HPDE6-E6E7 (cell line): Measurements from ENCODE around the gene UVSSA.
"Not testable (repeated sequence)": the region's sequence is repeated elsewhere in the genome, so short reads cannot be mapped to it uniquely, and the experiment has no call there.

ENCODE experiments used
- DNase-seq: peaks from one replicate; pipeline ENCODE4 v3.0.0; 2011; ENCODE audit warnings: missing footprints; ENCODE audit errors: extremely low spot score

Gene UVSSA

DNA sequence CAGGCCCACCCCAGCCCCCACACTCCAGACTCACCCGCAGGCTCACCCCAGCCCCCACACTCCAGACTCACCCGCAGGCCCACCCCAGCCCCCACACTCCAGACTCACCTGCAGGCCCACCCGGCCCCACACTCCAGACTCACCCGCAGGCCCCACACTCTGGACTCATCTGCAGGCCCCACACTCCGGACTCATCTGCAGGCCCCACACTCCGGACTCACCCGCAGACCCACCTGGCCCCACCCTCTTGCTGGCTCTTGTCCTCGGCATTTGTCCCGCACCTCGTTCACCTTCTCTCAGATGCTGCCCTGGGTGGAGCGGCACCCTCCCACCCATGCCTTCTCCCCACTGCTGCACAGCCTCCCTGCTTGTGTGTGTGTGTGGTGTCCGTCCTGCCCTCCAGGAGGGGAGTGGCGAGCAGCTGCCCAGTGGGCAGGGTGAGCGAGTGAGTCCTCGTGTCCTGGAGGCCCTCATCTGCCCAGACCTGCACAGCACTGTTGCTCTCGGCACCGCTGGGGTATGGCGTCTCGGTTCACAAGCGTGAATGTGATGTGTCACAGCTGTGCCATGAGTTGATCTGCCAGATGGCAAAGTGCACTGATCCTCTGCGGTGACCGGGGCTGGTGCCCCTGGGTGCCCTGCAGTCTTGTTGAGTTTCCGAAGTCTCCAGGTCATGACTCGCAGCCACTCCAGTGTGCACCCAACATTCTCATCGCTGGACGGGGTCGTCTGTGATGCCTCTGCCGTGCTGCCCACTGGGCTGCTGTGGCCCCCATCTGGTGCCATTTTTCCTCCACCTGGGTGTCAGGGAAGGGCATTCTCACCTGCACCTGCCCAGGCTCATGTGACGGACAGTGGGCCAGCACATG lies 29.6 kb upstream of the UVSSA start:
- no peak for DNase-seq

DNA sequence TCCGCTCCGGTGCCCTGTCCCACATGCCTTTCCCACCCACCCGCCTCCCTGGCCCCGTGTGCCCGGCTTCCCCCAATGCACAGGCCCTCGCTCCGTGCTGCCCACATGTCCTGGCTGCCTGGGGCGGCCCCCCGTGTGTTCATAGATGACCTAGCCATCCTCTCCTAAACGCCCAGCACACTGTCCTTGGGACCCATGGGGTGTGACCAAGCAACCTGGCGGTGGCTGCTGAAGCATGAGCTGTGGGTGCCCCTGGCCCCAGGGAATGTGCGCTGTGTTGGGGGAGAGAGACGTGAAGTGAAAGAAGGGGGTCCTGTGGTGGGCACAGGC lies 29.0 kb upstream of the UVSSA start:
- no peak for DNase-seq

DNA sequence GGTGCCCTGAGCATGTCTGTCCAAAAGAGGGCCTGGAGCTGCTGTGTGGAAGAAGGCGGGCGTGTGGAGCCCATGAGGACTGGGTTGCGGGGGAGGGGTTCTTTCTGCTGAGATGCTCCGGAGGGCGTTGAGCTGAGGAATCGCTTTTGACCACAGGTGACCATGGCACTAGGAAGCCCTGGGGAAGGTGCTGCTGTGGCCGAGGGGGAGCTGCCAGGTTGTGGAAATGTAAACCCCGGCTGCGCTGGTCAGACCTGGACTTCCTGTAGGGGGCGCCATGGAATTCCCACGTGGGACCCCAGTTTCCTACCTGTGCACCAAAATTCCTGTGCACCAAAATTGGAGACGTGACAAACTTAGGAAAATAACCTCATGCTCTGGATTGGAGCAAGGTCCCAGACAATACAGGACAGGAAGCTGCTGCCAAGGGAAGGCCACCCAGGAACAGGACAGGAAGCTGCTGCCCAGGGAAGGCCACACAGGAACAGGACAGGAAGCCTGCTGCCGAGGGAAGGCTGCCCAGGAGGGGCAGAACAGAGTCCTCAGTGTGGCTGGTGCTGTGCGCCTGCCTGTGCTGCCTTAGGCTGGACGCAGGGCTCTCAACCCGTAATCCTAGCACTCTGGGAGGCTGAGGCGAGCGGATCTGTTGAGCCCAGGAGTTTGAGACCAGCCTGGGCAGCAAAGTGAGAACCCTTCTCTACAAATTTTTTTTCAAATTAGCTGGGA lies 28.4 kb upstream of the UVSSA start:
- DNase-seq, result no peak

DNA sequence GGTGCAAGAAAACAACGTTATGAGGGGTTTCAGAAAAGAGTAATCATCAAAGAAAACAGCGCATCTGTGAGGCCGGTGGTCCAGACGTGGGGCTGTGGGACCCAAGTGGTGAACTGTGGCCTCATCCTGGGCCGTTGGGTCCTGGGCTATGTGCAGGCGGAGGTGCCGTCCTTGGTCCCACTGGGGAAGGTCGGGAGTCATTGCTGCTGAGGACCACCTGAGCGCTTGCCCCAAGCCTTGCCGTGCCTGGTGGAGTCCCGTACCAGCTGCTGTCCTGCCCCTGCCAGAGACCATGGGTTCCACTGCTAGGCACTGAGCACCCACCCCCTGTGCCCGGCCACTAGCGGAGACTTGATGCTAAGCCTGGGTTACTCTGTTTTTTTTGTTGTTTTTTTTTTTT lies 25.5 kb upstream of the UVSSA start:
- DNase-seq, result no peak

DNA sequence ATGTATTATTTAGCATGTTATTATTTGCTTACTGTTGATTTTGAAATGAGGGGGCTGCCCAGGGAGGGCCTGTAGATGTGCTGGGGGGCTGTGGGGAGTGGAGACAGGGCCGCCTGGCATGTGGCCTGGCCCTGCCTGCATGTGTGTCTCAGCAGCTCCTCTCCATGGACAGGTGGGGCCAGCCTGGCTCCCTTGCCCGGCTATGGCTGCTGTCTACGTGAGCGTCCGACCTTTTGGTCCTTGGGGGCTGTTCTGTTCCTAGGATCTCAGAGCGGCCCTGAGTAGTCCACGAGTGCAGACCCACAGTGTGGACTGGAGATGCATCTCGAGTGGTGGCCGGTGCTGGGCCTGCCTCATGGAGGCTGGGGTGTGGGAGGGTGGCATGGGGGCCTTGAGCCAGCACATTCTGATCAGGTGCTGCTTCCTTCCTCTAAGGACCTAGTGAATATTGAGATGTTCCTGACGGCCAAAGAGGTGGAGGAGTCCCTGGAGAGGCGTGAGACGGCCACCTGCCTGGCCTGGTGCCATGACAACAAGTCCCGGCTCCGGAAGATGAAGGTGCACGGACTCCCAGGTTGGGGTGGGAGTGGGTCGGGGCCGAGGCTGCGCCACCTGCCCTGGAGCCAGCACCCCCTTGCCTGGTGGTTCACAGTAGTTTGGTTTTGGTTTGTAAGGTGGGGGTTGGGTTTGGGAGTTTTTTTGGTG lies 24.9 kb upstream of the UVSSA start:
- DNase-seq, result no peak

DNA sequence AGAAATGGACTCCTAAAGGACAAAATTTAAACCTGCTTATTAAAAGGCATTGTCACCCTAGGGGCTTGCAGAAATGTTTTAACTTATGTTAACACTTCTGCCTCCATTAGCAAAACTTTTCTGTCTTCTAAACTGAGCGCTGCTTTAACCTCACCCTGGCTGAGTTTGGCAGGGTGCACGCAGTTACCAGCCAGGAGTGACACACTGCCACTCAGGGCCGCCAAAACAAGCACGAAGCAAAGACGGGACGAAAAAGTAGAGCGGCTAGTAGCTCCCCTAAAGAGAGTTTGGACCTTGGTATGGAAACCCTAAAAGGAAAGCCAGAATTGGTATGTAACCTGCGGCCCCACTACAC lies 23.8 kb upstream of the UVSSA start:
- no peak for DNase-seq

DNA sequence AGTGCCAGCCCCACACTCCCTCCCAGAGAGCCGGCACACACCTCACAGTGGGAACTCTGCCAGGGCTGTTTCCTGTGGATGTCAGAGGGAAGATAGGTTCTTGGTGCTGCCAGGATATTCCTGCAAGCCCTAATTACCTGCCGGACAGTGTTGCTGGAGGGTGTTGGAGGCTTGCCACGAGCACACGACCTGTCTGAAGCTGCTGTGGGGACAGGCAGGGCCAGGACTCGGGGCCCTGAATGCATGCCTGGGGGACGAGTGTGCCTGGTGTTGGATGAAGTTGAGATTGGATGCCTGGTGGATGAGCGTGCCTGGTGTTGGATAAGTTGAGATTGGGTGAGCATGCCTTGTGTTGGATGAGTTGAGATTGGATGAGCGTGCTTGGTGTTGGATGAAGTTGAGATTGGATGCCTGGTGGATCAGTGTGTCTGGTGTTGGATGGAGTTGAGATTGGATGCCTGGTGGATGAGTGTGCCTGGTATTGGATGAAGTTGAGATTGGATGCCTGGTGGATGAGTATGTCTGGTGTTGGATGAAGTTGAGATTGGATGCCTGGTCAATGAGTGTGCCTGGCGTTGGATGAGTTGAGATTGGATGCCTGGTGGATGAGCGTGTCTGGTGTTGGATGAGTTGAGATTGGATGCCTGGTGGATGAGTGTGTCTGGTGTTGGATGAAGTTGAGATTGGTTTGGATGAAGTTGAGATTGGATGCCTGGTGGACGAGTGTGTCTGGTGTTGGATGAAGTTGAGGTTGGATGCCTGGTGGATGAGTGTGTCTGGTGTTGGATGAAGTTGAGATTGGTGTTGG lies 23.2 kb upstream of the UVSSA start:
- DNase-seq, result no peak

DNA sequence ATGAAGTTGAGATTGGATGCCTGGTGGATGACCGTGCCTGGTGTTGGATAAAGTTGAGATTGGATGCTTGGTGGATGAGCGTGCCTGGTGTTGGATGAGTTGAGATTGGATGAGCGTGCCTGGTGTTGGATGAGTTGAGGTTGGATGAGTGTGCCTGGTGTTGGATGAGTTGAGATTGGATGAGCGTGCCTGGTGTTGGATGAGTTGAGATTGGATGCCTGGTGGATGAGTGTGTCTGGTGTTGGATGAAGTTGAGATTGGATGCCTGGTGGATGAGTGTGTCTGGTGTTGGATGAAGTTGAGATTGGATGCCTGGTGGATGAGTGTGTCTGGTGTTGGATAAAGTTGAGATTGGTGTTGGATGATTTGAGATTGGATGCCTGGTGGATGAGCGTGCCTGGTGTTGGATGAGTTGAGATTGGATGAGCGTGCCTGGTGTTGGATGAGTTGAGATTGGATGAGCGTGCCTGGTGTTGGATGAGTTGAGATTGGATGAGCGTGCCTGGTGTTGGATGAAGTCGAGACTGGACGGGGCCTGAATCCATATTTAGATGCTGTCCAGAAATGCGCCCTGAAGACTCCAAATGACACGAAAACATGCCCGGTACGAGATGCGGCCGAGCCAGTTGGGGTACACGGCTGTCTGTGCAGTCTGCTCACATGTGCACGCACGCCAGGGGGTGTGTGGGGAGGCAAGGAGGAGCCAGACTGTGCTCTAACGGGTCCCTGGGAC lies 22.4 kb upstream of the UVSSA start:
- DNase-seq, result not testable (repeated sequence)

DNA sequence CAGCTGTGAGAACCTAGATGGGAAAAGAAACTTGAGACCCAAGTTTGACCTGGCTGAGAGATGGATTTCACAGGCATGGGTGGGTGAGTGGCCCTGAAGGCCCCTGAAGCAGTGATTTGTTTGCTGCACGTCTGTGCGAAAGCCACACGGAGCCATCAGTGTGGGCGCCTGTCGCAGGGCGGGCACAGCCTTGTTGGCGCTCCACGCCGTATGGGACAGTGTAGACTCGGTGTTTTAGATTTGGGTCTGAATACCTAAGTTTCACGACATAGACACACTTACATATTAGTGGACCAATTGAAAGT lies 21.9 kb upstream of the UVSSA start:
- DNase-seq, result no peak

DNA sequence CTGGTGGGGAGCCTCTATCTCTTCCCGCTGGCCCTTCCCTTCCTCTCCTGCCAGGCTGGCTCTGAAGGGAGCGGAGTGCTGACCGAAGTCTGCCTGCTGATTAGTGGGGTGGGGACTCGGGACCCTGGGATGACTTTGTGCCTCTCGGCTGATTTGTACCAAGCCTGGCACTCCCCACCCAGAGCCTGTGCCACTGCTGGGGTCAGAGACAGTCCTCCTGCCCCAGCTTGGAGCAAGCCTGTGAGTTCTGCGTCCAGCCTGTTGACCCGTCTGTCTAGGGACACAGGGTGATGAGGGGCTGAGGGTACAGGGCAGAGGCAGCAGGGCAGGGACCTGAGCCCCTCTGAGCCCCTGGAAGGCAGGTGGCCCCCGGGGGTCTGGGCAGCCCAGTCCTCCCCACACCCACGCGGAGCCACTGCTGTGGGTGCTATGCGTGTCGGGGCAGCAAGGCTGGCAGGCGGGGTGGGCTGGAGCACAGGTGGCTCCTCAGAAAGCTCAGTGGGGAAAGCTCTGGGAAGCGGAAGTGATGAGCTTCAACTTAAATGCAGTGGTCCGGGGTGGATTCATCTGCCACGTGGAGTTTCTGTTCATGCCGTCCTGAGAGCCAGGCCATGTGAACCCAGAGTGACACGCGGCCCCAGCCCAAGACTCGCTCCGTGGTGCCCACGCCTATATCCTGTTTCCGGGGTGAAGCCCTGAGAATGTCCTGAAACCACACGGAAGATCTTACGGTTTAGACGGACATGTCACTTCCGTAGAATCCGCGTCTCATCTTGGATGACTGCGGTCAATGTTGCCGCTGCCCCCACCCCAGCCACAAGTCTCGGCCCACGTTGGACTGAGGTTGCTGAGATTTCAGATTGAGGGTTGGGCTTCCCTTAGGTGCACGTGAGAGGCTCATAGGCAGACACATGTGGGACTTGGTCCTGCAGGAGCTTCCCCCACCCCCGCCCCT lies 21.1 kb upstream of the UVSSA start:
- no peak for DNase-seq

DNA sequence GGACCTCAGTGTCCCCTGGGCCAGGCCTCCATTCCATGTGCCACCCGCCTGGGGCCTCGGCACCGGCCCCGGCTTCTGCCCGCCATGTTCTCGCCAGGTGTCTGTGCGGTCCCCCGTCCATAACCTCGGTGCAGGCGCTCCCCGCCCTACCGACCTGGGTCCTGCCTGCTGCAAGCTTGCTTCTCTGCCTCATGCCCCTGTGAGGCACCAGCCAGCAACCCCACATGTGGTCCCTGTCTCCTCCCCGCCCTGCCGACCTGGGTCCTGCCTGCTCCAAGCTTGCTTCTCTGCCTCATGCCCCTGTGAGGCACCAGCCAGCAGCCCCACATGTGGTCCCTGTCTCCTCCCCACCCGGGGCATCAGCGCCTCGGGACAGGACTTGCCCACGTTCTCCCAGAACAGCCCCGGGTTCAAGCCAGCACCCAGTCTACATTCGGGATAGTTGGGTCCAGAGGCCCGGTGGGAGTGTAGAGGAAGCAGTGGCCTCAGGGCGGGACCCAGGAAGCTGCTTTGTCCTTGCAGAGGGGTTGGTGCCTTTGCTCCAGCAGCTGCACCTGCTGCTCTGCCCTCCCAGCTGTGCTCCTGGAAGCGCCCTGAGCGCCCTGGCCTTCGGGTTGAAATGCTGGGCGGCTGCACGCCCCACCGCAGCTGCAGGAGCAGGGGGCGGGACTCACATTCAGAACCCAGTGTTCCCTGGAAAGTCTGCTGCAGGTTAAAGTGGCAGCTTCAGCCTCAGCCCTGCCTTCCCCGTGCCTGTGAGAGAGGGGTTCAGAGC lies 20.1 kb upstream of the UVSSA start:
- DNase-seq, result no peak

DNA sequence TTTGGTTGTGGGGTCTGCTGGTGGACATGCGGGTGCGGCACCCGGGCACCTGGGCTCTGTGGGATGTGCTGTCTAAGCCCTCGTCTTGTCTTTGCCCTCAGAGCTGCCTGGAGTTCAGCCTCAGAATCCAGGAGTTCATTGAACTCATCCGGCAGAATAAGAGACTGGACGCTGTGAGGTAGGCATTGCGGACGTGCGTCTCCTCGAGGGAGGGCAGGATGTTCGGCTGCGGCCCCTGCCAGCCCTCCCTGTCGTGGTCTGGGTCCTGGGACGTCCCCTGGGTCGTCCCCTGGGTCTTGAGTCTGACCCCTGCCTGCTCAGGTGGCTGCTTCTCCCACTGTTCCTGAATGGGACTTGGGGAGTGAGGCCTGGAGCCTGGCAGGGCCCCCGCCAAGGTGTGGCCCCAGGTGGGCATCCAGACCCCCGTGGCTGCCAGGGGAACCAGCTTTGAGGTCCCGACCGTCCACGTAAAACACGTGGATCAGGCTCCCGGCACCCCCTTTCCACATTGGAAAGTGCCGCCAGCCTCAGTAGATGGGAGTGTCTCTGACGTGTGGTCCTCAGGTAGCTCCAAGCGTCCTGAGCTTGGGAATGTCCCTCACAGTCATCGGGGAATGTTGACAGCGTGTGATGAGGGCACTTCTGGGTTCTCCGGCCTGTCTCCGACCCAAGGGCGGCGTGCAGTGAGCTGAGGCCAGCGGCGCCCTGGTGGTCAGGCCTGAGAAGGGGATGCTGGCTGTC lies 19.3 kb upstream of the UVSSA start:
- no peak for DNase-seq

DNA sequence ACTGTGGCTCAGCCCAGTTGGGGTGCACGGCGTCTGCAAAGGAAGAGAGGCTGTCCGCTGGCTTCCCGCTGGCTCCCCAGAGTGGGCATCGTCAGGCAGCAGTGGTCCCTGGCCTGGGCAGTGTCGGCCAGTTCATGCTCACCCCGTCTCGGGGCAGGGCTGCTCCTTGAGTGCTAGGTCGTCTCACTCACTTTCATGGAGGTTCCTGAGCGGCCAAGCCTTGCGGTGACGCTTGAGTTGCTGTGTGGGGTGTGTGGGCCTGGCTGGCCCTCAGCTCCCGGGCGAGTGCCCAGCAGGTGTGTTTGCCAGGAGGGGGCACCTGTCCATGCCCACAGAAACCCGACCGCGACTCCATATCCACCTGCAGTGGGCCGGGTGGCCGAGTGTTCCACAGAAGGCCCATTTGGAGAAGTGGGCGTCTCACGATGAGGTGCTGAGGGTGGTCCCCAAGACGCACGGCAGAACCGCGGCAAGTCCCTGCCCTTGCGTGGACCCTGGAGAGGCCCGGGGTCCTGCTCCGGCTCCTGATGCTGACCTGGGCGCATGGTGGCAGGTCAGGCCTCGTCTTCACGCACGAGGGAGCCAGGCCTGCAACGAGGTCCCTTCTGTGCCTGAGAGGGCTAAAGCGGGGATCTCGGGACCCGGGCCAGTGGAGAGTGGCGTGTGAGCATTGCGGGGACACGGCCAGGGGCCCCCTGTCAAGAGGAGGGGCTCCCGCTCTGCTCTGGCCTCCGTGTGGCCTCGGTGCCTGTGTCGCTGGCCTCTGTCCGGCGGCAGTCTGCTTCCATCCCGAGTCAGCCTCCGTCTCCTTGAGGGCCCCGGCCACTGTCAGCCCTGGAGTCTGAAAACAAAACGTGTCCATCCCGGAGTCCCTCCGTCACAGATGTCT lies 18.5 kb upstream of the UVSSA start:
- DNase-seq, result no peak

DNA sequence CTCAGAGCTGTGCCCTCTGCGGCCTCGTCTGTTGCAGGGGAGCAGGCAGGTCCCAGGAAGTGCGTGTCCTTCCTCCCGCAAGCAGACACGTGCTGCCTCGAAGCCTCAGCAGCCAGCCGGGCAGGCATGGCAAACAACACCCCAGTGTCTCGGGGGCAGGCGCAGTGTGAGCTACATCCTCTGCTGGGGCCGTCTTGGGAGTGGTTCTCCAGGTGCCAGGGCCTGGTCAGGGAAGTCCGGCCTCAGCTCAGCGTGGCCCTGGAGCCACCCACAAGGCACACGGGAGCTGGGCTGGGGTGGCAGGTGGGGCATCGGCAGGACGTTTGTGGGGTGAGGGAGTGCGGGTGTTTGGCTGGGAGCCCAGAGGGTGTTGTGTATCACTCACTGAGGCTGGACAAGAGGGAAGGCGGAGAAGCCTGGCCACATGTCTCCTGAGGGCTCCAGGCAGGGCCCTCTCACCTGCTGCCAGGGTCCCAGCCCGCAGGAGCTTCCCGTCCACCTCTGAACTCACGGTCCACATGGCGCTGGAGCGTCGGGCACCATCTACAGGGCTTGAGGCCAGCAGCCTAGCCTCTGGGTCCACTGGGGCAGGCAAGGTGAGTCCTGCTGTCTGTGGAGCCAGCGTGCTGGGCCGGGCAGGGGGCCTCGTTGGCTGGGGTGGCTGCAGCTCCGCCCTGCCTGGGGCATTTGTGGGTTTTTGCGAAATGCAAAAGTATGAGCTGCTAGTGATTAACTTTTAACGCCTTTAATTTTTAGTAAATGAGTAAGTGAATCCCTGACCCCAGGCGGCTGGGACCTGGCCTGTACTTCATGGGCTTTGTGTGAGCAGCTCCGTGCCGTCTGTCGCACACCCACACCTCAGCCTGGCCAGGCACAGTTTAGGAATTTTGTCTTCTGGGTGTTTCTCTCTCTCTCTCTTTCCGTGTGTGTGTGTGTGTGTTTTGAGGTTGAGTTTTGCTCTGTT lies 17.3 kb upstream of the UVSSA start:
- DNase-seq, result peak; percentile 79

DNA sequence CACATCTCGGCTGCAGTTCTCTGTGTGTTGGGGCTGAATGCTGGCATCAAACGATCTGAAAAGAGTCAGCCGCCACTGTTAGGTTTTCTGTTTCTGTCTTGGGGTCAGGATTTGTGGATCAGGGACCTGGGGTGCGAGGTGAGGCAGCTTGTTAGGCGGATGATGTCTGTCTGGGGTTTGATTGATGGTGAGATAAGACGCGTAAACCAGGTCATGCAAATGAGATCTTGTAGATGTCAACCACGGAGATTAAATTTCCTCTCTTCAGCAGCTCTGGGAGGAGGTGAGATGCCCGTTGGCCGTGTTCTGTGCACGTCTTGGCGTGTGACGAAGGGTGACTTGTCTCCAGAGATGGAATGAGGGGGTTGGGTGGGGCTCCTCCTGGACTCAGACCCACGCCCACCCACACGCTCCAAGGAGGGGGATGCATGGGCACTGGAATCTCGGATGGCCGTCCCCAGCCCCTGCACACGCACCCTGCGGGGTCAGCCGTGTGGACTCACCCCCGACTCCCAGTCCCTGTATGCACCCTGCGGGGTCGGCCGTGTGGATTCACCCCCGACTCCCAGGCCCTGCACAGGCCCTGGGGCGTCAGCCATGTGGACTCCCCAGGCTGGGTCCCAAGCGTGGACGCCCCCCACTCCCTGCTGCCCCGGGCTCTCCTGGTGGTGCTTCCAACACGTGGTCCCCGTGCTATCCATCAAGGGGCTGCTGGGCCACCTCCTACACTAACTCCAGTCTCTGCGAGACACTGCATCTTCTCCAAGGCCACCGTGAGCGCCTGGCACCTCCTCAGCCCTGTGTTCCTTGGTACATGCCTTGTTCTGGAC lies 16.0 kb upstream of the UVSSA start:
- DNase-seq, result no peak
